Loucy (cell line): ENCODE results near the gene TNFRSF1B.

Experiments used
- CTCF ChIP-seq: fragments of 200-600 bp; sonication (generic); conservative IDR thresholded peaks from 2 replicates; pipeline ENCODE4 v1.5.1; 2014; ENCODE audit warnings: mild to moderate bottlenecking, antibody characterized with exemption, low read length
- EZH2phosphoT487 ChIP-seq: fragments of 200-600 bp; IDR thresholded peaks from 2 replicates; pipeline ENCODE4 v1.6.1; 2018; ENCODE audit warnings: antibody characterized with exemption, mild to moderate bottlenecking, moderate library complexity, borderline replicate concordance

- TF ChIP-seq CTCF = no peak
- no peak for TF ChIP-seq EZH2phosphoT487
These were observed 26.8 kb upstream of the TNFRSF1B start for GRCh38 chr1:12140016-12140415.
